NCI-H510A treated with DMSO at 0.1 percent for 48 hours (cell line): ENCODE measurements around the gene PIAS1.

Source experiments
- DNase-seq: peaks from one replicate; lab custom pipeline; 2025; lab: John Stamatoyannopoulos, UW

Gene PIAS1

DNA sequence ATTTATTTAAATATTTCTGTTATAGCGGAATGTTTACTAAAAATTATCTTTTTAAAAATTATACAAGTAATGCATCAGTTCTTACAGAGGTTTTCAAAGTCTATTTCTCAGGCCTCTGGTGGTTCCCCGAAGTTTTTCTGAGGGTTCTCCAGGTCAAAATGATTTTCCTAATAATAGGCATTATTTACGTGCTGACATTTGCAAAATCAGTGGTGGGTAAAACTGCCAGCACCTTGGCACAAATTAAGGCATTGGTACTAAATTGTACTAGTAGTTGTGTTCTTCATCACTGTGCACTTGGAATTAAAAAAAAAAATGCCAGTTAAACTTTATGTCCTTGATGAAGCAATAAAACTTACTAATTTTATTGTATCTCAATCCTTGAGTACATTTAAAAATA is 9.5 kb downstream of the PIAS1 start:
- DNase-seq, result no peak

DNA sequence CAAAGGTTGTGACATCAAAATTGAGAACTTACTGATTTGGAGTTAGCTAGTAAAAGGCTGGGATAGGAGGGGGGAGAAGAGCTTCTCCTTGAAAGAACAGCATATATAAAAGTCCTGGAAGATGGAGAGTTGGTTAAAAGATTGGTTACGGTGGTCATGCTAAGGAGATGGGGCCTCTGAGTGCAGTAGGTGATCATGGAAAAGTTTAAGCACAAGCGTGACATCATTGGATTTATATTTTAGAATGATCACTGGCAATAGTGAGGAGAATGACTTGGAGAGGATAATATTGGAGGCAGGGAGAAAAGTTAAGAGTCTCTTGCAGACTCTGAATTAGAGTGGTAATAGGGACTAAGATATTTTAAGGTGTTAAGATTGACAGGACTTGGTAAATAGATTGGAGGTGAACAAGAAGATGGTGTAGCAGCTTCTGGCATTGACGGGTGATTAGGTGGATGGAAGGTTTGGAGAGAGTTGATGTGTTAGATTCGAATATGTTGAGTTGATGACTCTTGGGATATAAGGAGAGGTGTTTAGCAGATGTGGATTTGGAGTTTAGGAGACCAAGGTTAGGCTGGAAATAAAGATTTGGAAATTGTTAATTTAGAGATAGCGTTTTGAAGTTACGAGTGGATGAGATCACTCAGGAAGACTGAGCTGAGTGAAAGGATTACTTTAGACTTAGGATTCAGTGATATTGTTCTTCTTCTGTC is 19.6 kb downstream of the PIAS1 start:
- no peak for DNase-seq

DNA sequence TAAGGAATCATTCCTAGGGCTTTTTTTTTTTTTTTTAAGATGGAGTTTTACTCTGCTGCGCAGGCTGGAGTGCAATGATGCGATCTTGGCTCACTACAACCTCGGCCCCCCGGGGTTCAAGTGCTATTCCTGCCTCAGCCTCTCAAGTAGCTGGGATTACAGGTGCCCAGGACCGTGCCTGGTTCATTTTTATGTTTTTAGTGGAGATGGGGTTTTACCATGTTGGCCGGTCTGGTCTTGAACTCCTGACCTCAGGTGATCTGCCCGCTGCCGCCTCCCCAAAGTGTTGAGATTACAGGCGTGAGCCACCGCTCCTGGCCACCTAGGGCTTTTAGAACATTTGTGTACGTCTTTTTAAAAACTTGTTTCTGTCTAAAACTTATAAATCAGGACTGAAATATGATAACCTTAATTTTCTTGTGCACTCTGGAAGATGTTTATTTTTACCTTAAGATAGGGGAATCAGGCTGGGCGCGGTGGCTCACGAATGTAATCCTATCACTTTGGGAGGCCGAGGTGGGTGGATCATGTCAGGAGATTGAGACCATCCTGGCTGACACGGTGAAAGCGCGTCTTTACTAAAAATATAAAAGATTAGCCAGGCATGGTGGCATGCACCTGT is 21.8 kb downstream of the PIAS1 start:
- DNase-seq, result no peak

DNA sequence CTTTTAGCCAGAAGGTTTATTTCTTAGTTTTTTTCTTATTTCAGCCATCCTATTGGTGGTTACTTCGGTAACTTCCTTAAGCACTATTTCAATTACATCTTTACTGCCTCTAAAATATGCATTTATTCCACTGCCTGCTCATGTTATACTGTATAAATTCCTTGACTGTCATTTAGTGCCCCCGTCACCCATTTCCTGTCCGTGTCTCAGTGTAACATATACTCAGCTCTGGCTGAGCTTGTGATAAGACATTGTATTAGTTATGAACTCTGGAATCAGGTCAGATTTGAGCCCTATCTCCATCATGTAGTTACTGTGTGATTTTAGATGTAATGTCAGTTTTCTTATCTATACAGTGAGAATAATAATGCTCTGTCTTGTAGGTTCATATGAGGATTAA is 24.2 kb downstream of the PIAS1 start:
- no peak for DNase-seq

DNA sequence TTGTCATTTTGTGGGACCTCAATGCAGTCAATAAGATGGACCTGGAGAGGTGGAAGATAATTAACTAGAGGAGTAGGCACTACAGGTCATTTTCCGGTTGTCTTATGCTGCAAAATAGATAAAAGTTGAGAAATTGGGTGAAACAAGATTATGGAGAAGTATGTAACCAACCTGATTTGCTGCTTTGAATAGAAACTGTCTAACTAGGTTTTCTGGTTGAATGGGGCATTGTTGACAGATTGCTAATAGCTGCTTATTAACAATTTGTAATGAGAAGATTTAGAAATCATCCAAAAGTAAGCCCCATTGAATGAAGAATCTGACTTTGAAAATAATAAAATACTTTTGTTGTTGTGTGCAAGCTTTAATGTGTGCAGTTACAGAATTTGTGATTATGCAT is 26.2 kb downstream of the PIAS1 start:
- no peak for DNase-seq

DNA sequence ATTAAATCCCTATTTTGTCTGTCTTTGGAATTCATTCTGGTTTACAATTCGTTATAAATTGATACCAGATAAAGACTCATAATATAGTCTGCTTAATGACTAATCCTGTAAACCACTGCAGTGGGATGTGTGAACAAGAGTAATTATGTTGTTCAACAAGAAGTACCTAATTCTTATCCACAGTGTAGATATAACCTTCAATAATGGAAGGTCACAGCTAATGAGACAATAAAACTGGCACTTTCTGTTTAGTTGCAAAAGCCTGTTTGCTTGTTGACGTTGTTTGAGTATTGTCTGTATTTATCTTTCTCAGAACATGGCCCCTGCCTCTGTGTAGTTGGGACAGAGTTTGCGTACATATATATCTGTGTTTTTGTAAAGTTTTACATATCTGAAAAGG is 26.7 kb downstream of the PIAS1 start:
- no peak for DNase-seq

DNA sequence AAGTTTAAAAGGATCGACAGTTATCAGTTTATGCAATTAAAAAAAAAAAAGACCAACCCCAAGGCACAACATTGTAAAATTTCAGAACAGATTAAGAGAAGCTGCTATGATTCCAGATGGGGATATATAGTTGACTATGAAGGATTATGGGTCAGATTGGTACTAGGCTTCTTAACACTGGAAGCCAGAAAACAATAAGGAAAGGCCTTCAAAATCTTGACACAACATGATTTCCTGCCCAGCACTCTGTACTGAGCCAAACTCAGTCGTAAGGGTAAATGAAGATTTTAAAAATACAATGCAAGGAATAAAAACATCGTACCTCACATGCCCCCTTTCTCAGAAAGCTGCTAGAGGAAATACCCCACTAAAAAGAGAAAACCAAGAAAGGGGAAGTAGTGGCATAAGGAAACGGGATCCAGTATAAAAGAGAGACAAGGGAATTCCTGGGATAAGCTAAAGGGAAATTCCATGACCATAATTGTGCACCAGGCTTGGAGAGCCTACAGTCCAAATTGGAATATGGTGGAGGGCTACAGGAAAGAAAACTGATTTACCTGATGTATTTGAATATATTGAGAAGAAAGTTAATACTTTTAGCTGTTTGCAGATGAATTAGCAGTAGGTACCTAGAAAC is 27.9 kb downstream of the PIAS1 start:
- no peak for DNase-seq

DNA sequence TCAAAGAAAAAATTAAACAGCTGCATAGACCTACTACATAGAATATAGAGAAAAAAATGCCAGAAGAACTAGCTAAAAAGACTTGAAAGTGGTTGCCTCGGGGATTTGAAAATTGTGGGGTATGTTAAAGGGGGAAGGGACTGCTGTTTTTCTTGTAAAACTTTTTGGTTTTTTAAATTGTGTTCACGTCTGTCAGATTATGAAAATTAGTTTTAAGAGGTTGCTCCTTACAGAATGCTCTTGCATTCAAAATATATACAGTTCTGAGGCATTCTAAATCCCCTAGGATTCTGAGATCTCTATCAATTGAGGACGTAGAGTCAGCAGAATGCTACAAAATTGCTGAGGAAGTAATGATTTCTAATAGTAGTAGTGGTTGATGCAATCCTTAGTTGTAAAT is 28.6 kb downstream of the PIAS1 start:
- no peak for DNase-seq

DNA sequence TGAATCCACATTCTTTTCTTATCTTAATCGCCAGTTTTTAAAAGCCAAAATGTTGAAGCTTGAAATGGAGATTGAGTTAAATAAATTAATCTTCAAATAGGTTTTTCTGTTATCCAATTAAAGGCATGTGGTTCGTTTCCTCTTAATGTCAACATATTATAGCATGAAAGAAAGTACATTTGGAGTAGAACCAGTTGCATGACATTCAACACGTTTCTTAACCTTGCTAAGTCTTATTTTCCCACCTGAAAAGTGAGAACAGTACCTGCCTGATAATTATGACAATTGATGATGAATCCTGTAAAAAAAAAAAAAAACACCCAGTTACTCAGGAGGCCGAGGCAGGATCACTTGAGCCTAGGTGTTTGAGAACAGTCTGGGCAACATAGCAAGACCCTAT is 29.3 kb downstream of the PIAS1 start:
- DNase-seq, result no peak

DNA sequence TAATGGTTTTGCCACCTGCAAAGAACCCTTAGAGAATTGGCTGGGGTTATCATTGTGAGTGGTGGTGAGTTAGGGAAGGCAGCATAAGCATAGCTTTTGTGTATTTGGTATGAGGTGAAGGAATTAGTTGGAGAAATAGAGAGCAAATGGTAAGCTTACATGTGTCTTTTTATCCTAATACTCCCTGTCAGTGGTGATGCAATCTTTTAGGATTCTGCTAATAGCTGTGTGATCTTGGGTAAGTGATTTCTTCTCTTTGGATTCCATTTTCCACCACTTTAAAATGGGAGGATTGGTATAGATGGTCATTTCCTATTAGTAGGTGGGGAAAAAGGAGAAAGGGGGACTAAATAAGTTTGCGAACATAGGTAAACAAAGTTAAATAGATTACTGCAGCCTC is 30.9 kb downstream of the PIAS1 start:
- no peak for DNase-seq

DNA sequence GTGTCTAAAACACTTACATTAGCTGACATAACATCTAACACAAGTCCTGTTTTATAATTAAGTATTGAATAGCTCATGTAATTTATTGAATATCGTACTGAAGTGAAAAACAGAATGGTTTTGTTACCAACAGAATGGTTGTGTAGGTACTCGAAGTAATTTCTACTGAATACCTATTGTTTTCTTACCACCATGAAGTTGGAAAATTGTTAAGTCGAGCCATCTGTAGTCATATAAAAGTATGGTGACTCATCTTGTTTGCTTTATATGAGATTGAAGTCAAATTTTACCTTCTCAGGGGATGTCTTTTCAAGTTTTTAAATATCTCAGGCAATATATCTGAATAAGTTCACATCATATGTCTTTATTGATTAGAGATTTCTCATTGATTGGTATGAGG is 37.6 kb downstream of the PIAS1 start:
- no peak for DNase-seq

DNA sequence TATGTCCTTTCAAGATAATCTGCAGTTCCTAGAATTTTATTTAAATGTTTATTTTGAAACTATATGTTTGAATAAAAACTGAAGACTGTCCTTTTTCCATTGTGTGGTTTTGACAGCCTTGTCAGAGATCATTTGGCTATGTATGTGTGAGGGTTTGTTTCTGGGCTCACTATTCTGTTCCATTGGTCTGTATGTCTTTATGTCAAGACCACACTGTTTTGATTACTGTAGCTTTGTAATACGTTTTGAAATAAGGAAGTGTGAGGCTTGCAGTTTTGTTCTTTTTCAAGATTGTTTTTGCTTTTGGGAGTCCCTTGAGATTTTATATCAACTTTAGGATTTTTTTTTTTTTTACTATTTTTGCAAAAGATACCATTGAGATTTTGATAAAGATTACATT is 42.0 kb downstream of the PIAS1 start:
- DNase-seq, result no peak

DNA sequence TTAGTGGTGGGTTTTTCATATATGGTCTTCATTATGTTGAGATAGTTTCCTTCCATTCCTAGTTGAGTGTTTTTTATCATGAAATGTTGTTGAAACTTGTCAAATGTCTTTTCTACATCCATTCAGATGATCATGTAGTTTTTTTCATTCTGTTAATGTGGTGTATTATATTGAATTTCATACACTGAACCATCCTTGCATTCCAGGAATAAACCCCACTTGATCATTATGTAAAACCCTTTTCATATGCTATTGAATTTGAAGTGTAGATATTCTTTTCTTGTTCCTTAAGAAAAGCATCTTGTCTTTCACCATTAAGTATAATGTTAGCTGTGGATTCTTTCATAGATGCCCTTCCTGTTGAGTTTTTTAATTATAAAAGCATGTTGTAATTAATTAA is 42.9 kb downstream of the PIAS1 start:
- no peak for DNase-seq

DNA sequence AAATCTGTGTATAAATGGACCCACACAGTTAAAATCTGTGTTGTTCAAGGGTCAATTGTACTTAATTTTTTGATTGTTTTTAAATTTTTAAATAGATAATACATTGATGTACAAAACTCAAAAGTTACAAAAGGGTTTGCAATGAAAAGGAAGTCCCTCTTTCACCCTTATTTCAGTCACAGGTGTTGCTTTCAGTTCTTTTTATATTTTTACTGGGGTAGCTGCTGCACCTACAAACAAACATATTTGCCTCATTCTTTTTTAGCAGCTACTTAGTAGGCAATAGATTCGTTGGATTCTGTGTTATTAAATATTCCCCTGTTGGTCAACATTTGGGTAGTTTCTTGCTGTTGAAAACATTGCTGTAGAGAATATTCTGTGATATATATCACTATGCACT is 44.4 kb downstream of the PIAS1 start:
- no peak for DNase-seq

DNA sequence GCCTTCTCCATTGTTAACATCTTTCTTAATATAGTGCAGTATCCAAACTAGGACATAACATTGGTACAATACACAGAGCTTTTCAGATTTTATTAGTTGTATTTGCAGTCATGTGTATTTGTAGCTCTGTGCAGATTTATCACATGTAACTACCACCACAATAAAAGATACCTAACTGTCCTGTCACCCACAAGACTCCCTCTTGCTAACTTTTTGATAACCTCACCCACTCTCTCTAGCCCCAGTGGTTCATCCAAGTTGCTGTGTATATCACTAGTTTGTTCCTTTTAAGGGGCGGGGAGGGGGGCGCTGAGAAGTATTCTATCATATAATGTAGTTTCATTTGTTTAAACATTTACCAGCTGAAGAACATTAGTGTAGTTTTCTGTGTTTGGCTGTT is 46.1 kb downstream of the PIAS1 start:
- DNase-seq, result no peak

DNA sequence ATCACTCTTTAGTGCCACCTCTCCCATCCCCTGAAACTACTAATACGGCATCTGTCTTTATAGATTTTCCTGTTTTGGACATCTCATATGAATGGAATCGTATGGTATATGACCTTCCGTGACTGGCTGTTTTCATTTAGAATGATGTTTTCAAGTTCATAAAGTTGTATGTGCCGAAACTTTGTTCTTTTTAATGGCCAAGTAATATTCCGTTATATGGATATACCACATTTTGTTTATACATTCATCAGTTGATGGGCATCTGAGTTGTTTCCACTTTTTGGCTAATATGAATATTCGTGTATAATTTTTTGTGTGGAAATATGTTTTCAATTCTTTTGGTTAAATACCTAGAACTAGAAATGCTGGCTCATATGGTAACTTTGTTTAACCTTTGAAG is 49.5 kb downstream of the PIAS1 start:
- DNase-seq, result no peak

DNA sequence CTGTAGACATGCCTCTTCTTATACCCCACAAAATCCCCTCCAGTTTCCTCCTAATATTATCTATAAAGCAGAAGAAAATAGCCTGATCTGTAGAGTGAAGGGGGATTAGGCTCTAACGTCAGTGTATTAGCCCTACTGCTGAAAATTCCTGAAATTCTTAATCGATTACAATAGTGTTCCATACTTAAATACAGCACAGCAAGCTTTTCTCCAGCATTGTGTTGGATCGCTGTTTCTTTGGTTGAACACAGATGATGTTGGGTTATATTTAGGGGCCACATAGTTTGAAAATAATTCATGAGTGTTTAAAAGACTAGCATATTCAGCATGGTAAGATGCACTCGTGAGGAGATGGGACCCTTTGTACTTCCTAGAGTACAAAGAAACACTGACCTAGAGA is 52.5 kb downstream of the PIAS1 start:
- no peak for DNase-seq

DNA sequence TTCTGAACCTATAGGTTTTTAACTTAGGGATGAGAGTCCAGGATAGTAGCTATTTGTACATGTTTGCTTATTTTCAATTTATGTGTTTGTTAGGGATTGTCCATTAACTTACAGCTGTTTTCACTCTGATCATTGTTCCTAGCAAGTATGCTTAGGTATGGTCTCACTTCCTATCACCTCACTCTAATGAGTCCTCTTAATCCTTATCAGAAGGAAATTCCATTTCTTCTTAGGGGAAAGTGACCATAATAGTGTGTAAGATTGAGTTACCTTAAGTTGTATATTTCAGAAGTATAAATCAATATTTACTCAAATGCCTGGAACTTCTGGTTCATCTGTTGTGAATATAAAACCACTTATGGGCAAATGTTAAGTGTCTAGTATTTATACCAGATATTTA is 53.0 kb downstream of the PIAS1 start:
- DNase-seq, result no peak

DNA sequence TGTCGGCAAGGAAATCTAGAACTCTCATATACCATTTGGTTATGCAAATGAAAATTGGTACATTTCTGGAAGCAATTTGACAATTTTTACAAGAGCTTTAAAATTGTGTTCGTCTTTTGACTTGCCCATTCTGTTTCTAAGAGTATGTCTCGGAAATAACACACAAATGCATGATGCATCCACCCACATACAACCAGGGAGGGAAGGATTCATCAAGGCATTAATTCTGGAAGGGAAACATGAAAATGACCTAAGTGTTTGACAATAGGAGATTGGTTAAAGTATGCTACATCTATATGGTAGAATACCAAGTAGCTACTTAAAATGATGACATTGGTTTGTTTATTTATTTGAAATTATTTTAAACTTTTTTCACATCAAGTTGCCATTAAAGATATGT is 58.6 kb downstream of the PIAS1 start:
- DNase-seq, result no peak

DNA sequence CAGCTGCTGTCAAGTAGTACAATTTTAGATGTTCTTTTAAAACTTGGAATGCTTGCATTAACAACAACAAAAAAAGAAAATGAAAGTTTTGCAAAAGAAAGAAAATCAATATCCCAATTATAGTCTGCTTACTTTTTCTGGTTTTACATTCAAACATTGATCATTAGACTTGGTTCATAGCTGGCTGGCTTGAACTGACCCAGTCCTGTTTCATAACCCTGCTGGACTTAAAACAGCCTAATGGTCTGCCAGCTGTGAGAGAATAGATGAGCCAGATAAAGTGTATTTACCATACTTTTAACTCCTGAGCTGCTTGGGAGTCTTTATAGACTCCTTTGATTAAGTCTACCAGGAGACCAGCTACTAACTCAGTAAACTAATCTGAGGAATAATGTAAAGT is 59.2 kb downstream of the PIAS1 start:
- no peak for DNase-seq

DNA sequence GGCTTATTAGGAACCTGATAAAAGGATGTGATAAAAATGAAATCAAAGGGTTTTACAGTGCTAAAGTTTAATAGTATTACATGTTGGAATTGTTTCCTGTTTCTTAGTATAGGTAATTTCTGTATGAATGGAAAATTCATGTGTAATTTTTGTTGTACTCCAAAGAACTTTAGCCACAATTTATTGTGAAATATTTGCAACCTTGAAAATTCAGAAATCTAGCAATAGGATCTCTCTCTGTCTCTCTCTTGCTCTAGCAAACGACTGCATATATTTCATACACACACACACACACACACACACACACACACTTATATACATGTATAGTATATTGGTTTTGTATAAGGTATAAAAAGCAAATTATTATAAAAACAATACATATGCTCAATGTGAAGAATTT is 59.6 kb downstream of the PIAS1 start:
- DNase-seq, result no peak

DNA sequence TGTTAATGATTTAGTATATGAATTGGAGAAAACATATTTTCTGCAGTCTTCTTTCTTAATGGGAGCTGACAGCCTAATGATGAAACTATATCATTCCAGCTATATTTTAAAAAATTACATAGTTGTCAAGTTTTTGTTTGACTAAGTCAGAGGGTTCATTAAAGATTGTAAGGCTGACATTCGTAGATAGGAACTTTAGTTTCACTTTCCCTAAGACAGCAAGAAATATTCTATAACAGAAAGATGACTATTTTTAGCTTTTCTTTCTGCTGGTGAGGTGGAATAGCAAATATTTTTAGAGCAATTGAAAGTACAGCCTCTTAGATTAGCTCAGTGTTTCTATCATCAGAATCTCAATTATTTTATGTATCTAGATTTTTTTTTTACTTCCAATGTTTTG is 60.2 kb downstream of the PIAS1 start:
- no peak for DNase-seq

DNA sequence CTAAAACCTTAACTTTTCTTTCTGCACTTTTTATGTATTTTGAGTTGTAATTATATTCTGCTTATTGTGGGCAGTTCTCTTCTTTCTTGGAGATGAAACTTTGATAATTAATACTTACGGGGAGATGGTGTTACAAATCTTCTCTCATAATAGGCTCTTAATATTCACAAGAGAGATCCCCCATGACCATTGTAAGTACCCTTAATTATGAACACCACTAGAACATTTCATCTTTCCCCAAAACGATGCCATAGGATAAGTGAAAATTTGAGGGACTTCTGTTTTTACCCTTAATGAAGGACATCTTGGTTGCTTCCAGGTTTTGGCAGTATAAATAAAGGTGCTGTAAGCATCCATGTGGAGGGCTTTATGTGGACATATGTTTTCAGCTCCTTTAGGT is 60.7 kb downstream of the PIAS1 start:
- no peak for DNase-seq

DNA sequence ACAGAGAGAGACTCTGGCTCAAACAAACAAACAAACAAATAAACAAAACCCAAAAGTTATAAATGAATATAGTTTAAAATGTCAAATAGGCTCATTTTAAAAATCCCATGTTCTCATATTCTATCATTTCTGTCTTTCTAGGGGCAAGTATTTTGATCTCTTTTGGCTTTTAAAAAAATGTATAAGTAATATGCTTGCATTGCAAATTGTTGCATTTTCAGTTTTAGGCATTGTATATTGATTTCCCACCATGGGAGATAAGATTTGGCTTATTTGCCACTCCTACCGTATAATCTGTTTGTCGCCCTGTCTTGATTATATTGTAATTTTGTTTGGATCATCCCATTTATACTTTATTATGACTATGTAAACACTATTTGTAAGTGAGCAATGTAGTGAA is 70.6 kb downstream of the PIAS1 start:
- no peak for DNase-seq
